WERI-Rb-1 (cell line): ENCODE results near the gene POLR2E.
"Not testable (repeated sequence)": the region's sequence is repeated elsewhere in the genome, so short reads cannot be mapped to it uniquely, and the experiment has no call there.

Experiments
- DNase-seq: peaks from one replicate; pipeline ENCODE4 v3.0.0-alpha.2; 2020
- H3K27ac ChIP-seq: fragments of 250-450 bp; sonication (Bioruptor Pico); 2 replicates; pipeline ENCODE4 v1.5.1; 2020; ENCODE audit warnings: mild to moderate bottlenecking, moderate library complexity
- H3K27me3 ChIP-seq: fragments of 250-450 bp; sonication (Bioruptor Pico); 2 replicates; pipeline ENCODE4 v1.5.1; 2021; ENCODE audit warnings: mild to moderate bottlenecking, low read depth, moderate library complexity; ENCODE audit not compliant: insufficient read depth, severe bottlenecking
- H3K36me3 ChIP-seq: fragments of 250-450 bp; sonication (Bioruptor Pico); 2 replicates; pipeline ENCODE4 v1.5.1; 2020; ENCODE audit warnings: mild to moderate bottlenecking, moderate library complexity
- H3K4me3 ChIP-seq: 2 replicates; pipeline ENCODE4 v1.5.1; 2011; ENCODE audit warnings: low read depth, mild to moderate bottlenecking, control low read depth, low read length
- H3K9me3 ChIP-seq: fragments of 250-450 bp; sonication (Bioruptor Pico); 2 replicates; pipeline ENCODE4 v1.5.1; 2021; ENCODE audit warnings: mild to moderate bottlenecking, moderate library complexity; ENCODE audit not compliant: severe bottlenecking
- TF ChIP-seq, protein P1 (sequence below): IDR thresholded peaks from 2 replicates; pipeline ENCODE4 v1.5.1; 2011; ENCODE audit warnings: low read depth, mild to moderate bottlenecking, control low read depth, inconsistent platforms, low read length

The POLR2E gene

DNA sequence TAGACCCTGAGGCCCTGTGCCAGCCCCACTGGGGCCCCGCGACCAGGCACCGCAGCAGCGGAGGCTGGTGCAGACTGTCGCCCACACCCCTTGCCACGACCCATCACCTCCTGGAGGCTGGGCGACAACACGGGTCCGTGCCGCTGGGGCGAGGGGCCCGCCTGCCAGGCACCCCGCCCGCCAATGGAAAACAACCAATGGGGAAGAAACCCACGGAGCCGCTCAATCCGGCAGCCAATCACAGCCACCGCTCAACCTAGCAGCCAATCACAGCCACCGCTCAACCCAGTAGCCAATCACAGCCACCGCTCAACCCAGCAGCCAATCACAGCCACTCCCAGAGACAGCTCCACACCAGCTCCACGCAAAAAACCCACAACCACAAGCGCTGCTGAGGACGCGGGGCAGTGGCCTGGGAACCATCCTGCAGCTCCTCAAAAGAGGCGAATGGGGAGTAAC, 38.3 kb upstream of the POLR2E start:
- Histone ChIP-seq H3K36me3 (no peaks in the 10 kb centered on the region), H3K9me3 (no peaks in the 10 kb centered on the region), H3K27me3 (no peaks in the 10 kb centered on the region), H3K4me3 (no peak overlapping the region), H3K27ac (no peak overlapping the region)
- TF ChIP-seq, protein P1, sequence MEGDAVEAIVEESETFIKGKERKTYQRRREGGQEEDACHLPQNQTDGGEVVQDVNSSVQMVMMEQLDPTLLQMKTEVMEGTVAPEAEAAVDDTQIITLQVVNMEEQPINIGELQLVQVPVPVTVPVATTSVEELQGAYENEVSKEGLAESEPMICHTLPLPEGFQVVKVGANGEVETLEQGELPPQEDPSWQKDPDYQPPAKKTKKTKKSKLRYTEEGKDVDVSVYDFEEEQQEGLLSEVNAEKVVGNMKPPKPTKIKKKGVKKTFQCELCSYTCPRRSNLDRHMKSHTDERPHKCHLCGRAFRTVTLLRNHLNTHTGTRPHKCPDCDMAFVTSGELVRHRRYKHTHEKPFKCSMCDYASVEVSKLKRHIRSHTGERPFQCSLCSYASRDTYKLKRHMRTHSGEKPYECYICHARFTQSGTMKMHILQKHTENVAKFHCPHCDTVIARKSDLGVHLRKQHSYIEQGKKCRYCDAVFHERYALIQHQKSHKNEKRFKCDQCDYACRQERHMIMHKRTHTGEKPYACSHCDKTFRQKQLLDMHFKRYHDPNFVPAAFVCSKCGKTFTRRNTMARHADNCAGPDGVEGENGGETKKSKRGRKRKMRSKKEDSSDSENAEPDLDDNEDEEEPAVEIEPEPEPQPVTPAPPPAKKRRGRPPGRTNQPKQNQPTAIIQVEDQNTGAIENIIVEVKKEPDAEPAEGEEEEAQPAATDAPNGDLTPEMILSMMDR = no peak
- peak; percentile 28 for DNase-seq

DNA sequence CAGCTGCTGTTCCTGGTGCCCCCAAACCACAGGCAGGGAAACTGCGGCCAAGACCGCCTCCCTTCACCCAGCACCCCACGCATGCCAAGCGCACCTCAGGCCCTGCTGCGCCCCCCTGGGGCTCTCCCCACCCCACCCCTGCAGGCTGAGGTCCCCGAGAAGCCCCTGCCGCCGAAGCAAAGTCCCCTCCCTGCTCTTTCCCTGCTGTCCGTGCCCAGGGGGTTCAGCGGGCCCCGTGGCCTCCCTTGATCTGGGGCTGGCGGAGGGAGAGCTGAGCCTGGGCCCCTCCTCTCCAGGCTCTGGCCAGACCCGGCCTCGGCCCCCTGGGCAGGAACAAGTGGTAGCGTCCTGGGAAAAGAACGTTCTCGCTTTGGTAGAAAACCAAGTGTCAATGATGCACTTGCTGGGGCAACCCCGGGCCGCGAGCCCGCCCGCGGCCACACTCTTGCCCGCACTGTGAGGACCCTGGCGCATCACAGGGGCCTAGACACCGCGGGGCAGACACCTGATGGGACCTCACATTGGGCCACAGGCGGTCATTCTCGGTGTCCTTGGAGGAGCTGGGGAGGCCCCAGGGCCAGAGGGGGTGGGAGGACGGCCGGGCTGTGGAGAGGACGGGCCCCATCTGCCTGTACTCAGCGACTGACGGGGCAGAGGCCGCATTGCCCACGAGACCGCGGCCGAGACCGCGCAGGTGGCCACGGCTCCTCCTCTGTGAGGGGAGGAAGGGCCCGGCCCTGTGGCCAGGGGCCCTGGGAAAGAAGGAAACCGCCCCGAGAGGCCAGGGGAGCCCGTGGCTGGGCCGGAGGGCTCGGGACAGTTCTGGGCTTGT, 37.6 kb upstream of the POLR2E start:
- DNase-seq = no peak
- no peaks in the 10 kb centered on the region; the same call in 1 of the 2 replicates for H3K36me3 ChIP-seq
- TF ChIP-seq, protein P1 = no peak
- H3K9me3 ChIP-seq = no peaks in the 10 kb centered on the region
- no peaks in the 10 kb centered on the region for H3K27me3 ChIP-seq
- no peak overlapping the region for H3K4me3 ChIP-seq
- no peak overlapping the region for H3K27ac ChIP-seq

DNA sequence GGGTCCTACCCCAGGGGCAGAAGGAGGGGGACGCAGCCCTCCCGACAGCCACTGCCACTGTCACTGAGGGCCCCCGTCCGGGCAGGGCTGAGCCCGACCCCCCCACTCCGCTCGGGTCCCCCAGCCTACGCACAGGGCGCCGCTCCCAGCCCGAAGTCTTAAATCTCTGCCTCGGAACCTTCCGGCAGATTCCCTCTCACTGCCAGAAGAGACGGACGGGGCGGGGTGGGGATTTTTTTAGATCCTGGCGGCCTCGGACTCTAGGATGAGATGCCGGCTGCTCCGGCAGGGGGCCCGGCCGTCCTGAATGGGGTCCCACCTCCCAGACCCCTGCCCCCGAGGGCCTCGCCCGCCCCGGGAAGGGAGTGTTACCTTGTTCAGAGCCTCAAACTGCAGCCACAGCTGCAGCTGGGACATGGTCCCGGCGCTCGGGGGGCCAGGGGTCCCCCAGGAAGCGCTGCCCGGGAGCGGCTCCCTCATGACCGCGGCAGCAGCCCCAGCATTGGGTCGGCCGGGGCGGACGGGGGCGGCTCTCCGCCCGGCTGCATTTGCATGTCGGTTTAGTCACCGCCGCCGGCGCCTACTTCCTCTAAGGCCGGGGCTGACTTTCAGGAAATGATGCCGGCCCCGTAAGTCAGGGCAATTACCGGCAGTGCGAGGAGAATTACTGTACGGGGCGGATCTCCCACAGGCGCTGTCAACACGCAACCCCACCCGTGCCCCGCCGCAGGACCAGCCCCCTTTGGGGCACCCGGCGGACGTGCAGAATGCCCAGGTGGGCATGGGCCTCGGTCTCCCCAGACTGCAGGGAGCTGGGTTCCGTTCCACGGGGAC, 36.8 kb upstream of the POLR2E start:
- Histone ChIP-seq H3K36me3 (peaks cover 5% of the 10 kb centered on the region; the same call in 1 of the 2 replicates), H3K27me3 (no peaks in the 10 kb centered on the region), H3K9me3 (no peaks in the 10 kb centered on the region), H3K4me3 (no peak overlapping the region), H3K27ac (no peak overlapping the region)
- no peak for DNase-seq
- TF ChIP-seq, protein P1 = no peak

GRCh38 chr19:1130771-1131717, 35.9 kb upstream of the POLR2E start:
- Histone ChIP-seq H3K27me3 (no peaks in the 10 kb centered on the region), H3K36me3 (peaks cover 5% of the 10 kb centered on the region; the same call in 1 of the 2 replicates), H3K9me3 (no peaks in the 10 kb centered on the region), H3K27ac (no peak overlapping the region), H3K4me3 (no peak overlapping the region)
- DNase-seq = no peak
- TF ChIP-seq, protein P1 = no peak

GRCh38 chr19:1129535-1129934, 34.4 kb upstream of the POLR2E start:
- Histone ChIP-seq H3K27me3 (no peaks in the 10 kb centered on the region), H3K9me3 (no peaks in the 10 kb centered on the region), H3K36me3 (peaks cover 5% of the 10 kb centered on the region; the same call in 1 of the 2 replicates), H3K4me3 (no peak overlapping the region), H3K27ac (no peak overlapping the region)
- TF ChIP-seq, protein P1 = no peak
- DNase-seq = no peak

DNA sequence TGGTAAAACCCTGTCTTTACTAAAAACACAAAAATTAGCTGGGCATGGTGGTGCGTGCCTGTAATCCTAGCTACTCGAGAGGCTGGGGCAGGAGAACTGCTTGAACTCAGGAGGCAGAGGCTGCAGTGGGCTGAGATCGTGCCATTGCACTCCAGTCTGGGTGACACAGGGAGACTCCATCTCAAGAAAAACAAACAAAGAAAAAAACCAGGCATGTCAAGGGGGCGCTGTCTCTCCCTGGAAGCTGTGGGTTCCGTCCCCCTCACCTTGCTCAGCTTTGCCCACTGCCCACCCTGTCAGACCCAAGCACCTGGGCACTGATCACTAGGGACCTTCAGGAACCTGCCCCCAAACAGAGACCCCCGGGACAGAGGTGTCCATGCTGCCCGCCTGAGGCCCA, 33.9 kb upstream of the POLR2E start:
- H3K9me3 ChIP-seq, H3K4me3 ChIP-seq, H3K27me3 ChIP-seq, DNase-seq, H3K27ac ChIP-seq, H3K36me3 ChIP-seq: not testable (repeated sequence)
